Fibroblast of skin of back (primary cell): ENCODE data around the gene PLA2G2C.
A peak's percentile ranks its signal among the peaks of the same experiment; 100 is the strongest.

Experiments used
- DNase-seq: peaks from one replicate; pipeline ENCODE4 v3.0.0-alpha.2; 2013

PLA2G2C gene

GRCh38 chr1:20207546-20207945 is 21.2 kb upstream of the PLA2G2C start:
- no peak for DNase-seq

- DNase-seq = no peak
These were observed 15.8 kb upstream of the PLA2G2C start for GRCh38 chr1:20202166-20202565.

- no peak for DNase-seq
These were observed 14.6 kb upstream of the PLA2G2C start for GRCh38 chr1:20200966-20201365.

- DNase-seq = no peak
These were observed 13.5 kb upstream of the PLA2G2C start for GRCh38 chr1:20199840-20200239.

- no peak for DNase-seq
These were observed 13.1 kb upstream of the PLA2G2C start for GRCh38 chr1:20199403-20199802.

DNA sequence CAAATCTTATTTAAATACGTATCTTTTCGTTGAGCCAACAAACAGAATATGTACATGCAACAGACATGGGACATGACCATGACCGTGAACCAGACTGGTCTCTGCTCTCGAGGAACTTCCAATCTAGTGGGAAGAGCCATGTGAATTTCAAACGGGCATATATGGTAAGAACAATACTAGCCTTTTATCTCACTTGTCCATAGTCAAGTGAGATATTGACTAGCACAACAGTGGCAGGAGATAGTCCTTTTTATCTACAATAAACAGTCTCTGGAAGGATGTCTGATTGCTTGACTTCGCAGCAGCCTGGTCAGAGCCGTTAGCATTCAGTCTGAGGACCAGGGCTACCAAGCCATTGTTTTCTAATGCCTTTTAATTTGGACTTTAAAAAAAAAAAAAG is 12.6 kb upstream of the PLA2G2C start:
- DNase-seq = no peak

- DNase-seq = no peak
These were observed 12.0 kb upstream of the PLA2G2C start for GRCh38 chr1:20198296-20198695.

- DNase-seq = no peak
These were observed 11.0 kb upstream of the PLA2G2C start for GRCh38 chr1:20197329-20197791.

DNA sequence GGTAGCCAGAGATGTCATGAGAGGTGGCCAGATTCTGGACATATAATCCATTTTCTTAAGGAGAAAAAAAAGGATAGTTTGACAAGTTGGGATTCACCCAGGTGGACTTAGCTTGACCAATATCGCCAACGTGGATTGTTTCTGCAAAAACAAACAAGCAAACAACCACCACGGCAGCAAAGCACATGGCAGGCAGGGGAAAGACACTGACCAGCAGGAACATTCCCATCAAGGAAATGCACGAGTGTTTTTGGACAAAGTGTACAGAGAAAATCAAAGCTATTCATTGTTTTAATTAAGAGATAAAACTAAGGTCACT is 9.1 kb upstream of the PLA2G2C start:
- no peak for DNase-seq

GRCh38 chr1:20194757-20195461 is 8.6 kb upstream of the PLA2G2C start:
- peak; percentile 42 for DNase-seq

DNA sequence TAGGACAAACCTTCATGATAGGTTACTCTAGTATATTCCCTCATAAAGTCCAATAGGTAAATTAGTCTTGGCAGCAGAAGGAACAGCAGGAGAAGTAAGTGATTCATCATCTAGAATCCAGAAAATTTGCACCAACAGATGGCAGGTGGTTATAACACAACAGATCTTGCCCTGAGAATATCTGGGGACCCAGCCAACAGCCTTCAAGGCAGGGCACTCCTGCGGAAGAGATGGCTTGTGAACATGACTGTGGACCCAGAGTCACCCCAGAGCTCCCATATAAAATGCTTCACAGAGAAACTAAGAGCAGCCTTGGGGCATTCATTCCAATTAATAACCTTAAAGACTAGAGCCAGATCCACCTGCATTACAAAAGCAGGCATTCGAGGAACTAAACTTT is 7.9 kb upstream of the PLA2G2C start:
- DNase-seq = no peak

DNA sequence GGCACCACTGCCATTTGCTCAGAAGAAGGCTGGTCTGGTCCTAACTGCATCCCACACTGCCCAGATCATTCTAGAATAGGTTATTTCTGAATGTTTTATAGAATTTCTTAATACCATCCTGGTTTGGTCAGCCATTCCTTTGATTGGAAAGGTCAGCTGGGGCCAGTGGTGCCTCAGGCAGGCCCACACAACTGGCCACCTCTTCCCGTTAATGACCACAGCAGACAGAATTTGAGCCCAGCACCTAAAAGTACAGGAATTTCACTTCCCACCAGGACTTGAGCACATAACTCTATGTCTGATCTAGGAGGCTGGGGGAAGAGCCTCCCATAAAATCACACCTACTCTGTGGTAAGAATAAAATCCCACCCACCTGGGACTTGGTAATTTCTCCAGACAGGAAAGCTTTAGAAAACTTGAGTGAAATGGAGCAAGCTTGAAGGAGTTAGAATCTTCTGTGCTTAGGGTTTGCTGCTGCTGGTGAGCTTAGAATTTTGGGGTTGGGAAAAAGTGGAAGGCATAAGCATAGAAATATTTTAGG is 6.6 kb upstream of the PLA2G2C start:
- DNase-seq = no peak

GRCh38 chr1:20192364-20192763 is 6.0 kb upstream of the PLA2G2C start:
- DNase-seq = no peak

- no peak for DNase-seq
These were observed 5.0 kb upstream of the PLA2G2C start for GRCh38 chr1:20191266-20191825.

DNA sequence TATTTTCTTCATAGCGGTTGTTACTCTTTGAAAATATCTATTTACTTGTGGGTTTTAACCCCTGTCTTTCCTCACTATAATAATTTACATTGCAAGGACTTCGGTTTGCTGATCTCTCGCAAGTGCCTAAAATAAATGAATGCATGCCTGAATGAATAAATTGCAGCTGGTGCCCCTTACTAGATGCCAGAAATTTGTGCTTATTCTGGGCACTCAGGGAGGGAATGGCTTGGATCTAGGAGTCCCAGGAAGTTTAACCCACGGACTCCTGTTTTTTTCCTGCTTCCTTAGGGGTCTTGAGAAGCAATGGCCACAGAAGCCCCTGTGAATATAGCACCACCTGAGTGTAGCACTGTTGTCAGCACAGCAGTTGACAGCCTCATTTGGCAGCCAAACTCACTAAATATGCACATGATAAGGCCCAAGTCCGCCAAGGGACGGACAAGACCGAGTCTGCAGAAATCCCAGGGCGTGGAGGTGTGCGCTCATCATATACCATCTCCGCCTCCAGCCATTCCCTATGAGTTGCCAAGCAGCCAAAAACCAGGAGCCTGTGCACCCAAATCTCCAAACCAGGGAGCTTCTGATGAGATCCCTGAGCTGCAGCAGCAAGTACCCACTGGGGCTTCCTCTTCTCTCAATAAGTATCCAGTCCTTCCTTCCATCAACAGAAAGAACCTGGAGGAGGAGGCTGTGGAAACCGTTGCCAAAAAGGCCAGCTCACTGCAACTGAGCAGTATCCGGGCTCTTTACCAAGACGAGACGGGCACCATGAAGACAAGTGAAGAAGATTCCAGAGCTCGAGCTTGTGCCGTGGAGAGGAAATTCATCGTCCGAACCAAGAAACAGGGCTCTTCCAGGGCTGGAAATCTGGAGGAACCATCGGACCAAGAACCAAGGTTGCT is 4.2 kb upstream of the PLA2G2C start:
- DNase-seq = no peak

DNA sequence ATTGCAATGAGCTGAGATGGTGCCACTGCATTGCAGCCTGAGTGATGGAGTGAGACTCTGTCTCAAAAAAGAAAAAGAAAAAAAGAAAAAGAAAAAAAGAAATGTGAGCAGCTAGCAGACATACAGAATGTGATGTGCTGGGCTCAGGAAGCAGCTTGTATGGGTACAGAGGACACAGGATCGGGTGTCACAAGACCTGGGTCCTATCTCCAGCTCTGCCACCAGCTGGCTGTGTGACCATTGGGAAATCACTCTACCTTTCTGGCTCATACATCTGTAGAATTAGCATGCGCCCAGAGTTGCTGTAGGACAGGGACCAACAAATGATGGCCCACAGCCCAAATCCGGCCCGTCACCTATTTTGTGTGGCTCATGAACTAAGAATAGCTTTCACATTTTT is 3.3 kb upstream of the PLA2G2C start:
- no peak for DNase-seq

- no peak for DNase-seq
These were observed 2.1 kb upstream of the PLA2G2C start for GRCh38 chr1:20188455-20188817.

DNA sequence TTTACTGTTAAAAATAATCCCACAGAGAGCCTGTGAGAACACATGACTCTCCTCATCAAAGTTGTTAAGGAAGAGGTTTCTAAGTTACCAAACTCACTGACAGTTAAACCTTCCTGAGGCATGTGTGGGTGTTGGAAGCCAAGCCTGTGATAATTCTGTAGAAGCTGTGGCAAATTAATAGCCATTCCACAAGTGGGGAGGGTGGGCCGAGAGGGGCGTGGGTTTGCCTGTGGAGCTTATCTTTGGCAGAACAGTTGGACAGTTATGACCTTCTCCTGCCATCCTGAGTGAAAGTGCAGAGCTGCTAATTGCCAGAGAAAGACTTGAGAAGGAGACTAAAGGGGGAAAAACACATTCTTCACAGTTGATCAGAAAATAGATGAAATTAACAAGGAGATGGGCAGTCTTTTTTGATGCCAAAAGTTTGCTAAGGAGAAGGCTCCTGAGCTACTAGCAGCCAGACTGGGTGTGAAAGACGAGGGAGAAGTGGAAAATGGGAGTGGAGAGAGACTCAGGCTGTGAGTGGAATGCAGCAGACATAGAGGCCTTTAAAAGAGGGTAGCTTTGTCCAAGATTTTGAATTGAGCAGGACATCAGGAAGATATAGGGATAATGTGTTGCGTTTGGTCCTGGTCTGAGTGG is 1.6 kb upstream of the PLA2G2C start:
- DNase-seq = no peak

- DNase-seq = no peak
These were observed 940 bp upstream of the PLA2G2C start for GRCh38 chr1:20187103-20187812.

DNA sequence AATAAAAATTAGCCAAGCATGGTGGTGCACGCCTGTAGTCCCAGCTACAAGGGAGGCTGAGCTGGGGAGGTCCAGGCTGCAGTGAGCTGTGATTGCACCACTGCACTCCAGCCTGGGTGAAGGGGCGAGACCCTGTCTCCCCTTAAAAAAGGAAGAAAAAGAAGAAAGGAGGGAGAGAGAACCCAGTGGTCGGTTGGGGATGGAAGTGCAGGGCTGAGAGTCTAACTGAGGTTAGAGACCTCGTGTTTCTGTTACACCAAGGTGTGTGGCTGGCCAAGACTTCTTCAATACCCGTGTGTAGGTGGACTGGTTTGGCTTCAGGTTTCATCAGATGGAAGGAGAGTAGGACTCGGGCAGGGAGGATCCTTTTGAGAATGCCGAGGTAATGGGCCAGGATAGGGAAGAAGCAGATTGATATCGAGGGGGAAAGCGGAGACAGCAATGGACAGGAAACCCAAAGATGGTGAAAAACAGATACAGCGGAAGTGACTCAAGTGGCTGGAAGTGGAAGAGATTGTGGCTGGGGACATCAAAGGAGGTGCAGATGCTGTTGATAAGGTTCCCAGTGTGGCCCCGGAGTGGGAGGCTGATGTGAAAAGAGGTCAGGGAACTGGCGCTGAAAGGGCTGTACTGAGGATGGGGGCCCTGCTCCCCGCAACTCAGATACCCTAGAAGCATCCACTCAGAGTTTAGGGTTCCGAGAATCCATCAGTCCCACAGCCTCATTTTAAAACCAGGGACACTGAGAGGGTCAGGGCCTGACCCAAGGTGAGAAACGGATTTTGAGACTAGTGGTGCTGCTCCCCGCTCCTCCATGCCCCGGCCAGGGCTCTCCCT is 1.1 kb downstream of the PLA2G2C start:
- DNase-seq = no peak

DNA sequence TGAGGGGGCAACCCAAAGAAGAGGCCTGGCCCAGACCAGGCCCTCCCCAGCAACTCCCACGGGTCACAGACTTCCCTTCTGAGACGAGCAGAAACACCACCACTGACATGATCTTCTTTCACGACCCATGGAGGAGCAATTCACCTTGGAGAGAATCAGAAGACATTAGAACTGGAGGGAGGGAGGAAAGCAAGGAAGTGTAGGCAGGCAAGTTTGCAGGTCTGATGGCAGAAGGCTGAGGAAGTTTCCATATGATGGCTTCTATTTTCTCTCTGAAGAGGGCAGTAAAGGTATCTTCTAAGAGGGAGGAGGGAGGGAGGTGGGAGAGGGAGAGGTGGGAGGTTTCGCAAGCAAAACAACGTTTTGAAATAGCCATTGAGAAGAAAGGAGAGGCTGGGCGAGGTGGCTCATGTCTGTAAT is 1.8 kb downstream of the PLA2G2C start:
- no peak for DNase-seq
